IMR-90 (cell line): ENCODE measurements around the gene RELN. TPM values are rescaled to one million over a fixed set of nuclear protein-coding genes. Genes with fewer than 3 reads are reported as not detected.

Experiments
- ATAC-seq: fragments of 200-7000 bp; cut with Tn5 transposase; 2 replicates; pipeline ENCODE4 v1.9.1; 2020; ENCODE audit warnings: low read depth, mild to moderate bottlenecking, moderate library complexity
- BruUV-seq: library from RNA; stranded (reverse); fragments of 400-500 nt; replicated peaks from 2 replicates; lab custom pipeline; 2021; lab: Mats Ljungman, UMichigan
- CTCF ChIA-PET: fragments of 300-600 bp; formaldehyde crosslinking; extraction: SDS; loops from one replicate; lab custom pipeline; 2021; ENCODE audit warnings: antibody characterized with exemption; lab: Yijun Ruan, JAX
- POLR2A ChIA-PET: fragments of 300-600 bp; sonication (Branson Sonifier 250); formaldehyde crosslinking; loops from one replicate; lab custom pipeline; 2022; ENCODE audit warnings: antibody characterized with exemption; ENCODE audit not compliant: unreplicated experiment; lab: Charles Lee
- DNase-seq: peaks from one replicate; pipeline ENCODE4 v3.0.0; 2013
- H2AFZ ChIP-seq: replicated peaks from 2 replicates; pipeline ENCODE3; 2013; ENCODE audit warnings: low read length, mild to moderate bottlenecking; ENCODE audit not compliant: poor library complexity
- H2AK5ac ChIP-seq: 2 replicates; pipeline ENCODE4 v1.6.1; 2013; ENCODE audit warnings: low read depth, low read length, inconsistent platforms
- H2AK9ac ChIP-seq: replicated peaks from 2 replicates; pipeline ENCODE3; 2013; ENCODE audit warnings: mild to moderate bottlenecking, low read depth, low read length, moderate library complexity; ENCODE audit not compliant: poor library complexity
- H2BK120ac ChIP-seq: 2 replicates; pipeline ENCODE4 v1.6.1; 2013; ENCODE audit warnings: low read depth, low read length, inconsistent platforms
- H2BK15ac ChIP-seq: 3 replicates; pipeline ENCODE4 v1.6.1; 2013; ENCODE audit warnings: low read depth, low read length, inconsistent platforms
- H2BK20ac ChIP-seq: 2 replicates; pipeline ENCODE4 v1.6.1; 2013; ENCODE audit warnings: low read depth, mild to moderate bottlenecking, inconsistent platforms, low read length, moderate library complexity
- H2BK5ac ChIP-seq: 2 replicates; pipeline ENCODE4 v1.6.1; 2013; ENCODE audit warnings: mild to moderate bottlenecking, low read depth, low read length, inconsistent platforms; ENCODE audit not compliant: poor library complexity, severe bottlenecking
- H3K14ac ChIP-seq: replicated peaks from 2 replicates; pipeline ENCODE4 v1.6.1; 2013; ENCODE audit warnings: low read depth, low read length, inconsistent platforms
- H3K18ac ChIP-seq: 2 replicates; pipeline ENCODE4 v1.6.1; 2013; ENCODE audit warnings: low read depth, low read length, control low read depth
- H3K23ac ChIP-seq: 2 replicates; pipeline ENCODE4 v1.6.1; 2013; ENCODE audit warnings: low read depth, low read length, inconsistent platforms
- H3K27ac ChIP-seq: 2 replicates; pipeline ENCODE4 v1.5.1; 2013; ENCODE audit warnings: mild to moderate bottlenecking, control low read depth, low read length; ENCODE audit not compliant: insufficient read depth
- H3K27me3 ChIP-seq: 2 replicates; pipeline ENCODE4 v1.6.1; 2013; ENCODE audit warnings: low read length; ENCODE audit not compliant: control insufficient read depth, insufficient read depth
- H3K36me3 ChIP-seq: 2 replicates; pipeline ENCODE4 v1.6.1; 2013; ENCODE audit warnings: low read length, mixed read lengths; ENCODE audit not compliant: control insufficient read depth, insufficient read depth
- H3K4ac ChIP-seq: 2 replicates; pipeline ENCODE4 v1.6.1; 2013; ENCODE audit warnings: low read depth, low read length, inconsistent platforms
- H3K4me1 ChIP-seq: 2 replicates; pipeline ENCODE4 v1.6.1; 2013; ENCODE audit warnings: low read length, mixed read lengths; ENCODE audit not compliant: control insufficient read depth, insufficient read depth
- H3K4me2 ChIP-seq: 2 replicates; pipeline ENCODE4 v1.6.1; 2013; ENCODE audit warnings: low read depth, mild to moderate bottlenecking, control low read depth, low read length, moderate library complexity
- H3K4me3 ChIP-seq: 2 replicates; pipeline ENCODE4 v1.5.1; 2013; ENCODE audit warnings: low read depth, mild to moderate bottlenecking, control low read depth, low read length, moderate library complexity; ENCODE audit not compliant: insufficient read depth
- H3K56ac ChIP-seq: 2 replicates; pipeline ENCODE4 v1.6.1; 2013; ENCODE audit warnings: low read length, inconsistent platforms; ENCODE audit not compliant: insufficient read depth; ENCODE audit errors: extremely low read depth
- H3K79me1 ChIP-seq, 2 experiments: 2 replicates each; pipeline ENCODE4 v1.6.1; 2013; ENCODE audit warnings: low read length in 2 of 2, inconsistent platforms in 1 of 2, low read depth in 1 of 2
- H3K9ac ChIP-seq: 2 replicates; pipeline ENCODE4 v1.6.1; 2013; ENCODE audit warnings: low read depth, low read length, control low read depth
- H3K9me1 ChIP-seq: 2 replicates; pipeline ENCODE4 v1.6.1; 2013; ENCODE audit warnings: low read length, inconsistent platforms; ENCODE audit not compliant: insufficient read depth
- H3K9me3 ChIP-seq: 2 replicates; pipeline ENCODE4 v1.6.1; 2013; ENCODE audit warnings: low read length; ENCODE audit not compliant: control insufficient read depth, insufficient read depth
- H4K20me1 ChIP-seq: 2 replicates; pipeline ENCODE4 v1.6.1; 2013; ENCODE audit warnings: low read length, inconsistent platforms; ENCODE audit not compliant: insufficient read depth
- H4K5ac ChIP-seq: 2 replicates; pipeline ENCODE4 v1.6.1; 2013; ENCODE audit warnings: mild to moderate bottlenecking, low read depth, low read length, control low read depth
- H4K8ac ChIP-seq, 2 experiments: 2 replicates each; pipeline ENCODE4 v1.6.1; 2013; ENCODE audit warnings: low read depth in 2 of 2, low read length in 2 of 2, control low read depth in 1 of 2, inconsistent platforms in 1 of 2
- H4K91ac ChIP-seq: 2 replicates; pipeline ENCODE4 v1.6.1; 2013; ENCODE audit warnings: low read depth, low read length, inconsistent platforms; ENCODE audit not compliant: insufficient read depth
- FOS ChIP-seq: fragments of 150-350 bp; IDR thresholded peaks from 2 replicates; pipeline ENCODE4 v1.6.1; 2016; ENCODE audit warnings: low read depth, low read length
- MAZ ChIP-seq: IDR thresholded peaks from 2 replicates; pipeline ENCODE4 v1.6.1; 2012; ENCODE audit warnings: low read depth, mild to moderate bottlenecking, low read length, improper control_type of control experiment, moderate library complexity, borderline replicate concordance
- NFE2L2 ChIP-seq: fragments of 150-350 bp; IDR thresholded peaks from 2 replicates; pipeline ENCODE4 v1.6.1; 2016; ENCODE audit warnings: low read depth, mild to moderate bottlenecking, low read length
- POLR2A ChIP-seq: IDR thresholded peaks from 2 replicates; pipeline ENCODE4 v1.6.1; 2012; ENCODE audit warnings: mild to moderate bottlenecking, low read depth, low read length
- USF2 ChIP-seq: fragments of 150-350 bp; IDR thresholded peaks from 2 replicates; pipeline ENCODE4 v1.6.1; 2017; ENCODE audit warnings: mild to moderate bottlenecking, antibody characterized with exemption, low read length, low read depth
- WGBS, 2 experiments: methylation state at CpG; one replicate each; pipeline versions ENCODE4 v1.1.5 to v1.1.7; 2013; ENCODE audit warnings: missing lambda C conversion rate in 2 of 2; ENCODE audit not compliant: insufficient read length in 1 of 2; ENCODE audit errors: extremely low coverage in 2 of 2; 5-methylcytosine and 5-hydroxymethylcytosine counted together
- dilution Hi-C: fragments of 300-500 bp; cut with HindIII; formaldehyde crosslinking; loops from one replicate; pipeline ENCODE4 v1.14.3; 2018; ENCODE audit warnings: low sequenced_read_pairs; ENCODE audit not compliant: unreplicated experiment
- in situ Hi-C: fragments of 300-500 bp; cut with MboI; formaldehyde crosslinking; loops from 3 replicates; pipeline ENCODE4 v1.14.3; 2019; ENCODE audit warnings: low sequenced_read_pairs, inconsistent platforms, mixed read lengths
- intact Hi-C: fragments of 100-400 bp; cut with micrococcal nuclease; formaldehyde crosslinking; loops from 2 replicates; pipeline ENCODE4 v1.10.0; 2022
- polyA plus RNA-seq, 3 experiments: library from polyadenylated mRNA; depleted of rRNA; stranded (reverse); fragments of >200 nt; gene quantifications; 2 replicates each; pipeline ENCODE4 v1.2.3, GENCODE V29; 2012; ENCODE audit warnings: low replicate concordance in 1 of 3
- total RNA-seq: library from RNA; depleted of rRNA; stranded (reverse); fragments of >200 nt; gene quantifications from 2 replicates; pipeline ENCODE4 v1.2.3, GENCODE V29; 2012

RELN gene
- total and polyA plus RNA-seq, 2 of the 4 experiments (the other 2 are of a cell fraction) = 14.7 to 23.7 TPM

- H3K23ac ChIP-seq = no peak overlapping the region
These were observed 456.5 kb downstream of the RELN start for GRCh38 chr7:103532955-103533354.

More at GRCh38 chr7:103532955-103533354, 456.5 kb downstream of the RELN start:
- Histone ChIP-seq H2BK20ac (no peak overlapping the region), H2AFZ (no peak overlapping the region), H2BK15ac (no peak overlapping the region), H2BK120ac (no peak overlapping the region), H4K91ac (no peak overlapping the region), H3K4me1 (no peaks in the 10 kb centered on the region), H3K4me2 (no peak overlapping the region), H2BK5ac (no peak overlapping the region), H3K9me3 (no peaks in the 10 kb centered on the region), H3K14ac (no peak overlapping the region), H2AK9ac (no peak overlapping the region), H3K27ac (no peak overlapping the region), H4K8ac (no peak overlapping the region), H3K27me3 (no peaks in the 10 kb centered on the region), H3K18ac (peak overlapping the region; percentile 53; the same call in 1 of the 2 replicates), H4K5ac (0 out of 2 replicates have a peak overlapping the region, but pooled peaks have one; percentile 58), H3K79me1 (no peaks in the 10 kb centered on the region), H3K4me3 (no peak overlapping the region), H3K4ac (no peak overlapping the region), H3K36me3 (peaks cover 2% of the 10 kb centered on the region; the same call in 1 of the 2 replicates), H3K9ac (no peak overlapping the region), H3K9me1 (no peaks in the 10 kb centered on the region), H4K20me1 (no peaks in the 10 kb centered on the region), H2AK5ac (no peak overlapping the region), H3K56ac (no peak overlapping the region)
- intact Hi-C loops (no loop called here), dilution Hi-C loops (no loop called here), in situ Hi-C loops (no loop called here)
- ATAC-seq = no peak
- POLR2A ChIA-PET = no interaction called here
- no TSS peak for BruUV-seq
- TF ChIP-seq FOS (no peak), MAZ (no peak), POLR2A (no peak), NFE2L2 (no peak), USF2 (no peak)
- DNase-seq = no peak
- no CpG with 5 or more reads among the region's 5 CpGs for WGBS, 2 experiments
- CTCF ChIA-PET = interaction anchor here (0.6 to 1.3 kb wide), 2 partner anchors 10 to 325 kb away, joined by 4 to 5 read pairs; no protein-coding TSS in a partner anchor
